Stimulated activated CD4-positive, alpha-beta T cell treated with anti-CD3 and anti-CD28 coated beads, Interleukin-4, amount 100 ng/mL, for 24 hours (primary cell): Measurements from ENCODE around the gene SSBP3.

Source experiments
- DNase-seq: peaks from one replicate; pipeline ENCODE4 v3.0.0-alpha.2; 2020

The SSBP3 gene

DNA sequence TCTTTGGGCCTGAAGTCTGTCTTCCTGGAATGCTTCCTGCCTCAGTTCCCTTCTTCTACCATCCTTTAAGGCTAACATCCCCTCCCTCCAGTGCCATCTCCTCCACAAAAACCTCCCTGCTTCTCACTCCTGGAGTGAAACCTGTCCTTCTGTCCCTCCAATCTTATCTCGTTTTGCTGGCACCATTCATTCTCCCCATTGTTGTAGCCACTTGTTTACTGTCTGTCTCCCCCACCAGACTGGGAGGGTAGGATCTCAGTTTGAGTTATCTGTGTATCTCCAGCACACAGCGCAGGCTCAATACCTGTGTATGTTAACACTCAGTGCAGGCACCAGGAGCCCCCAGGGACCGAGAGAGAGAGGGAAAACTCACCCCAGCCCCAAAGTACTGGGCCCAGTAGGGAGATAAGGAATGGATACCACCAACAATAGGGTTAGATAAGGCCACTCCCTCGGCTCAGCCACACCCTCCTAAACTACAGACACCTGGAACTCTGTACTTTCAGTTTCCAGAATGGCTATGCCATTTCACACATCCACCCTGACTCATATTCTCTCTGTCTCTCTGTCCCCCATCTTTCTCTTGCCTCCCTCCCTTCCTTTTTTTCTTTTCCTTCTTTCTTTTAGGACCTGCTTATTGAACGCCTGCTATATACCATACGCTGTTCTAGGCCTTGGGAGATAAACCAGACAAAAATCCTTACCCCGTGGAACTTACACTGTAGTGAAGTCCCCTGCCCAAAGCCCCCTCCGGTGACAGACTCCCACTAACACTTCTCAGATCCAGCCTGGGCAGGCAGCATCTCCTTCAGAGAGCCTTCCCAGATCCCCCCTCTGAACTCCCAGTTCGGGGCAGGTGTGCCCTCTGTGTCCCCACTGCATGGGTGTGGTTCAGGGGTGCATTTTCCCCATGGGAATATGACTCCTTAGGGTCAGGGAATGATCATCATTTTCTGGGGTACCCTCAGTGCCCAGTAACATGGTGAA is 3.3 kb upstream of the SSBP3 start:
- peak; percentile 33 for DNase-seq

DNA sequence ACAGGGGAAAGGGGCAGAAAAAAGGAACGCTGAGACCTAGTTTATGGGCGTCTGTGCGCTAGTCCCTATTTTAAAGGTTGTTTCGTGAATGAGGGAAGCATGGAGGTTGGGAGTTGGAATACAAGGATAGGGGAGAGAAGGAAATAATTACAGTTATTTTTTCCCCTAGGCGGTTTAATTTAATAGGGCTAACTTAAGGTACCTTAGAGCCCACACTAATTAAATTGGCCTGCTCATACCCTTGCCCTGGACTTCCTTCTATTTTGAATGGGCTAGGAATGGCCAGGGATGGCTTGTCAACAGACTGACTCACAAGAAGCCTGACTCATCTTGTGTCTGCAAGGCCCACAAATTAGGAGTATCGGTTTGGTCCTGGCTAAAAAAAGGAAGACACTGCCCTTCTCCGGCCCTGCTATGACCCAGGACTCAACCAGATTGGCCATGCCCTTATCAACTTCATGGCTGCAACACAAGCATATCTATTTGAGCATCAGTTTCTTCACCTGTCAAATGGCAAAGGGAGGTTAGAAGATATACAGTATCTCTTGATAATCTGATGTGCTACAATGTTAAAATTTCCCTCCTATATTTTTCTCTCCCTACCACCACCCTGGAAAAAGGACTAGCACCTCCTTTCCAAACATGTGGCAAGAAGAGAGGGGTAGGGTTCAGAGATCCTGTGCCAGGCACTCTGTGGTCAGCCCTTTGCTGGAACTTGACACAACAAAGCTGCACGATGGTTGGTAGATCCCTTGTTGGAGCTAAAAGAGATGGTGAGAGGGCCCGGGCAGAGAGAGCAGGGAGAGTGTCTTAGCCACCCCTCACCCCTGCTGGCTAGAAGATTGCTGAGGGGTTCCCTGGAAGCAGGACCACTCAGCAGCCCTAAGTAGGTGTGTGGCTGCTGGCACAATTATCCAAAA is 2.2 kb upstream of the SSBP3 start:
- DNase-seq = no peak

DNA sequence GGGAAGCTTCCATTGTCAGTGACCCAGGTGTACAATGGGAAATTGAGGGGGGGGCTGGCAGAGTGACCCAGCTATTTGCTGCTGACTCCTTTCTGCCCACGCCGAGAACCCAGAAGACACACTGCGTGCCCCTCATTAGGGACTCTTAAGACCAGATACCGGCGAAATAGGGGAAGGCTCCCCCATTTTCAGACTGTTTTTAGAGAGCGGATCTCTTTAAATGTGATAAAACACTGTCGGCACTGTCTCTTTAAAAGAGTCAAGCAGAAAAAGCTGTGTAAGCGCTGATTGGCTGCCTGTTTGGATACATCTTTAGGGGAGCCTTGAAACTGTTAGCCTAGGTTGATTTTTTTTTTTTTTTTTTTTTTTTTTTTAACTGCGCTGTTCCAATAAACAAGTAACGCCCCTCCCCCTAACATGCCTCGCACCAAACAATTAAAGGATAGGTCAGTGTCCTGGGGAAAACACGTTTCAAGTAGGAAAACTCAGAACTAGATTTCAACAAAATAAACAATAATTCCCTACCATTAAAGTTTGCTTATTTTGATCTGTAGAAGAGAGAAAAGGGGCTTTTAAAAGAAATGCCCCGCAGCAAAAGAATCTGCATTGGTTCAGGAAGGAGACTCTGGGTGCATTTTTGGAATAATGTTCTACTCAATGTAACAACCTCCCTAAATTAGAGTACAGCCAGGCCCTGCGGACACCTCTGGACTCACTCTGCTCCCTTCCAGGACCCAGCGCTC is 1.4 kb upstream of the SSBP3 start:
- peak; percentile 73 for DNase-seq

DNA sequence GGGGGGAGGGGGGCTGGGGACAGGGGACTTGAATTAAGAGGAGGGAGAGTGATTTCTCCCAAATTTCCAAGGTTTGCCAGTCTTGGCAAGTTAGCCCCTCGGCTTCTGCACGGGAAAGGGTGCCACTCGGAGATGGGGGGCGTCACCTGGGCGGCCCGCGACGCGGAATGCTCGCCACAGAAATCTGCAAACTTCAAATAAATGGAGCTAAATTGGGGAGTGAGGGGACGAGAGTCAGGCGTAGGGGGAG is 885 bp upstream of the SSBP3 start:
- no peak for DNase-seq

DNA sequence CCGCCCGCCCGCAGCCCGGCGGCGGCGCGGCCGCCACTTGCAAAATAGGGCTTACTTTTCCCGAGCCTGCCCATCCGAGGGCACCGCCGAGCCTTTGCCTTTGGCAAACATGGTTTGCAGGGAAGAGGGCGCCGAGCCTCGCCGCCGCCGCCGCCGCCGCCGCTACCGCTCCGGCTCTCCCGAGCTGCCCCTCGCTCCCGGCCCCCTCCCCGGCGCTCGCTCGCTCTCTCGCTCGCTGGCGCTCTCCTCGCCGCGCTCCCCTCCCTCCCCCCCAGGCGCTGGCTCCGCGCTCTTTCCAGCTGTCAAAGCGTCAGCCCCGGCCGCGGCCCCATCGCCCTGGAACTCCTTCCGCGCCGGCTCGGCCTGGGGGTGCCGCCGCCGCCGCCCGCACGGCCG is 298 bp downstream of the SSBP3 start:
- DNase-seq = no peak

DNA sequence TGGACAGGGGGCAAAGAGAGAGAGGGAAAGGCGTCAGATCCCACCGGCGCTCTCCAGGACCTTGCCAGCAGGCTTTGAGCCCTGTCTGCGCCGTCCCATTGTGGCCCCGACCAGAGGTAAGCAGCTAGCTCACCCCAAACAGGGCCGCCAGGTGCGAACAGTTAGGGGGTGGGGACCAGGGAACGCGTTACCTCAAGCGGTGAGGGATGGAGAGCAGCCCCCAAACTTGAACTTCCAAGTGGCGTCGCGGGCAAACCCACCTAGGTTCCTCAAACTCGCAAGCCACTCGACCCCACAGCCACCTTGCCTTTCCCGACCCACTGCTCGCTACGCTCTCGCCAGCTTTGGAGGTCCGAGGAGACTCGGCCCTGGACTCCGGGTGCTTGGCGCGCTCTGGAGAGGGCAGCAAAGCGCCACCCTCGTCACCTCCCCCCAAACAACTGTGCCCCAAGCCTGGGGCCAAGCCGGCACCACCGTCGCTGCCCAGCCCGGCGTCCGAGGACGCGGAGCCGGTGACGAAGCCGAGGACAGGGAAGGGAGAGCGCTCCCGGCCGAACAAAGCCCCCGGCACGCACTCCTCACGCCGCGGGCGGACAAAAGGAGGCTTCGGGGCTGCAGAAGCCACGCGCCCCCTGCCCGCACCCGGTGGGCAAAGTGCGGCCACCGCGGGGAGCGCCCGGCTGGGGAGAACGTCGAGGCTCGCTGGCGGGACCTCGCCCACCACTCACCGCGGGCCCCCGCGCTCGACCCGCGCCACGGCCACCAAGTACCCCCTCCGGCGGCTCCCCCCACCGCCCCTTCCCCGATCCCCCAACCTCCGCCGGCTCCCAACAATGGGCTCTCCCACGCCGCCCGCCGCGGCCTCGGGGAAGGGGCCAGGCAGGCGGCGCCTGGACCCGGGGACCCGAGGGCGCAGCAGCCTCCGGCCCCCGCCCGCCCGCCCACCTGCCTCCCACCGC is 976 bp downstream of the SSBP3 start:
- no peak for DNase-seq

DNA sequence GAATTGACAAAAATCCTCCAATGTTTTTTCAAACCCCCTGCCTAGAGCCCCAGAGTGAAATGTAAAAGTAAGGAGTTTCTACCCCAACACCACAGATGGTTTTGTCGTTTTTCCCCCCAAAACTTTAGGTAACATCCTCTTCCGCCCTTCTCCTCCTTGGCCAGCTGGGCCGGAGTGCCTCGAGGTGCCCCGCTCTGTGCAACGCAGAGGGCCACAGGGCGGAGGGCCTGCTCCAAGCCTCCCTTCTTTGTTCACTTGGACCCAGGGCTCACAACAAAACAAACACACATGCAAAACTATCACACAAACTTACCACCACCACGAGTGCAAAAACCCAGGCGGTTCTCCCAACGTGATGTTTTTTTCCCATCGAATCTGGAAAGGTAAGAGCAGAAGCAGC is 1.9 kb downstream of the SSBP3 start:
- no peak for DNase-seq

DNA sequence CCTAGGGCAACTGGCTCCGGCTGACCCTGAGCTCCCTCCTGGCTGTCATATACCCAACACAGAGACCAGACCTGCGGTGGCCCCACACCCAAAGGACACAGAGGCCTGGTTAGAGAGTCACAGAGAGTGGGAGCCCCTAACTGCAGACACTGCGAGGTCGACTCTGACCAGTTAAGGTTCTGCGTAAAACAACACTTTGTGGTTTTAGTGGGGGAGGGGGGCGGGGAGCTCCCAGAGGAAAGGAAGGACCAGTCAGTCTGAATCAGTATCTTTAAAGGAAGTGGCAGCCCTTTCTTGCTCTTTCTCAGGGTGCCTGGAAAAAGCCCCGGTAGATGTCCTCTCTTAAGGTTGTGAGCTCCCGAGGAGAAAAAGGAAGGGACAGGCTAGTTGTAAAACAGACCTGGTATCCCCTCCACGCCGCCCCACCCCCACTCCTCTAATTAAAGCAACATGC is 2.4 kb downstream of the SSBP3 start:
- DNase-seq = no peak

DNA sequence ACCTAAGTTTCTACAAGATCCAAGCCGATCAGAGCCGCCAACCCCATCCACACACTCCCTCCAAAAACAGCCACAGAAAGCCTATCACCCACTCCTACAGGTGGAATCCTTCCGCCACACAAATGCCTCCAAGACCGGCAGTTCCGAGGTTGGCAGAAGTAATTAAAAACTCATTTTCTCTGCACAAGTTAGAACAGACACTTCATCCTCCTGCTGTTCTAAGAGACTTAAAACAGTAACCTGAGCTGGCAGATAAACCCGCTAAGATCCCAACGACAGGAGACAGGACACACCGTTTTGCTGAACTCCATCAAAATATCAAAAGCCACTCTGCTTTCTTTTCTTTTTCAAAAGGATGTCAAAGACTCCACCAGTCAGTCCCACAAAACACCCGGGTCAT is 2.8 kb downstream of the SSBP3 start:
- DNase-seq = no peak

DNA sequence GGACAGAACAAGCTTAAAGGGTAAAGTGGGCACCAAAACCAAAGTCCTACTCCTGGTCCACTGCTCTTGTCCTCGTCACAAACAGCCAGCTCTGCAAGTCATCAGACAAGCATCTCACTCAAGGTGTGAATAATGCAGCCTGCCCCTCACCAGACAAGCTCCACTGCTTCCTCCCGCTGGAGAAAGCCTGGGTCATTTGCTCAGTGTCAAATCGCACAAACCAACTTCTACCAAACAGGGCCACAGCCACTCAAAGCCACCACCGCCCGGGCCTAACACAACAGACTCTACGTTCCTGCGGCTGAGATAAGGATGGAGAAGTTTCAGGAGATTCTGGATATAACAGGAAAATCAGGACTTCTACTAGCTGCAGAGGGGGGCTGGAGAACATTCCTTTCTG is 3.3 kb downstream of the SSBP3 start:
- no peak for DNase-seq

DNA sequence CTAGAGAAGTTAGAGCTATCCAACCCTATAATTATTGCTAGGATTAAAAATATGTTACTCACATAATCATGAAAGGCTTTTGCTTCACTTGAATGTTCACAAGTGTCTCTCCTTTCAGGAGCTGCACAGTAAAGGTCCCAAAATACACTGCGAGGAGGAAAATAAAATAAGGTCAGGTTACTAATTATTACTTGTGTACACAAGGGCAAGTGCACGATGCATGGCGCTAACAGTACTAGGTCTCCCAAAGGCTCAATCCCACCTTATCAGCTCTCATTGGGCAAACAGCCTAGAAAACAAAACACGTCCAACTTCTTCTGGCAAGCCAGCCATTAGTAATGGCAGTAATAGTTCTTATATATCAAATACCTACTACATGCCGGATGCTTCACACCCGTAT is 4.4 kb downstream of the SSBP3 start:
- no peak for DNase-seq

DNA sequence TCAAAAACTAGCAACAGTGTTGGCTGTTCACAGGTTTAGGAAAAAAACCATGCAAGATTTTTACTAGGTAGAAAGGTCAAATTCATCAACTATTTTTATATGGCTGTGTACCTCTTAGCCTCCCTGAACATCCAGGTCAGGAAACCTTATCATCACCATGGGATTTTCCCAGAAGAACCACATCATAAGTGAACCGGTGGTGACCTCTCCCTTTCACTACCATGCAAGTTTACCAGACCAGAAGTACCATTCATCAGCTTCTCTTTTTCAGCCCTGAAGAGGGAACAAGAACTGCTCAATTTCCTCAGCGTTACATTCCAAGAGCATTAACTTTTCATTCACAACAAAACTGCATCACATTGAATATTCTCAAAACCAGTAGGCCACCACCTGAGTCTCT is 5.9 kb downstream of the SSBP3 start:
- DNase-seq = peak; percentile 38

DNA sequence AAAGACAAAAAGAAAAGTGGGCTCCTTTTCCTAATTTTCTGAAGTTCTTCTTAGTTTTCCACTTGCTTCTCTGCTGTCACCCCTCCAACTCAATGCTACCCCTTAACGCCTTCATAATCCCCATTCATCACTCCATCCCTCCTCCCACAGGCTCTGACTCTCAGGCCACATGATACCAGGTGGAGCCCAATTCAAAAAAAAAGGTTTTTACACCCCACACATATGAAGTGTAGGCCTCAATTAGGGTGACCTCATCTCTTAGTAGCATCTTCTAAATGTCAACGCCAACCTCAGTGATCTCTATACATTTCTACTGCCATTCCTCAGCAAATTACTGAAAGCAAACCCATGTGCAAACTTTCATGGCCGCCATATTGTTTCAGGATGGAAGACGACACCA is 6.4 kb downstream of the SSBP3 start:
- DNase-seq = no peak

DNA sequence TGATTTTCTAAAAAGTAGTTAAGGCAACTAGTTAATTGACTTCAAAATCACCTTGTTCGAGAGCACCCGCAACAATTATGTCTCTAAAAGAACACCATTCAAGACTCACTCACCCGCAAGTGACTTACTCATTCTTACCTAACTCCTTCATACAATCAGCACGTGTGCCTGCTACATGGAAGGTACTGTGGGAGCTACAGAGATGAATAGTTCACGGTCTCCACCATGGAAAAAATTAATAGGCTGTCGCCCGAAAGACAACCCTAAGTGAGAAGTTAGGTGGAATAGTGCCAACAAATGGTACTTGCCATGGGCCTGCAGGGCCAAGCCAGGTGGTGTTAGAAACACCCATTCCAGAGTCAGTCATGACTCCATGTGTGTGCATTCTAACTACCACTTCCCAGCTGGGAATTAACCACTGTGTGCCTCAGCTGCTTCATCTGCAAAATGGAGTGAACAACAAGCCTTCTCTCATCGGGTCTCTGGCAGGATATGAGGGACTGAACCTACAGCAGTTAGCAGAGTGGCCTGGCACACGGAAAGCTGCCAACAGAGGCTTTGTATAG is 7.1 kb downstream of the SSBP3 start:
- peak; percentile 49 for DNase-seq

DNA sequence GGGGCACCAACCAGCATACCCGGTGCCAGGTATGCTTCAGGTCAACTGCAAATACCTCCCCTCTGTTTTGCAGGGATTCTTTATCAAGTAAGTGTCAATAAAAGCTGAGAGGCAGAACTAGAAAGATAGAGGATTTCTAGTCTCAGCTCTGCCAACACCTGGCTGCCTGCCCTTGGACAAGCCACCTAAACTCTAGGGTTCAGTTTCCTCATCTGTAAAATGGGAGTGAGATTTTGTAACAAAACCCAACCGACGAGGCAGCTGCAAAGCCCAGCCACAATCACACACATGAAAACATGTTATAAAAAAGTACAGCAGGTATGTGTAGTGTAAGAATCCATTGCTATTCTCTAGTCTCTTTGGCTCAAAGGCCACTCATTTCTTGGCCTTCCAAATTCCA is 8.2 kb downstream of the SSBP3 start:
- no peak for DNase-seq

DNA sequence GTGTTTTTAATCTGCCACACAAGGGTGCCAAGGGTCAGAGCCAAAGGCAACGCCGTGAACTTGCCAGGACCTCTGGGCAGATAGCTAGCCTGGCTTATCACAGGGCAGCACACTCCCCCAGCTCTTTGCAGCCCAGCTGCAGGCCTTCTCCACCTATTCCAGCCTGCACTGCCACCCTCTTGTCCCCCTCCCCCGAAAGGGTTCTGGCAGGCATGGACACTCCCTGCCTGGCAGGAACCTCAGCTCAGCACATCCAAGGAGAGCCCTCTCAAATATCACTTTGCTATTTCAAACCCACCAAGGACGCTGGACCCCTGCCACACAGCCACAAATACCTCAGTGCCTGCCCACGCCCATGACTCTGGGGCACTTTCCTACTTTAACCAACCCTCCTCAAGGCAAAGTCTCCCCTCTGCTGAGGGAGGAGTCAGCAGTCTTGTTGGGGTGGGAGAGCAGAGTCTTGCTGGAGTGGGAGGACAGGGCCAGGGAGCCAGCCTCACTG is 9.1 kb downstream of the SSBP3 start:
- no peak for DNase-seq

DNA sequence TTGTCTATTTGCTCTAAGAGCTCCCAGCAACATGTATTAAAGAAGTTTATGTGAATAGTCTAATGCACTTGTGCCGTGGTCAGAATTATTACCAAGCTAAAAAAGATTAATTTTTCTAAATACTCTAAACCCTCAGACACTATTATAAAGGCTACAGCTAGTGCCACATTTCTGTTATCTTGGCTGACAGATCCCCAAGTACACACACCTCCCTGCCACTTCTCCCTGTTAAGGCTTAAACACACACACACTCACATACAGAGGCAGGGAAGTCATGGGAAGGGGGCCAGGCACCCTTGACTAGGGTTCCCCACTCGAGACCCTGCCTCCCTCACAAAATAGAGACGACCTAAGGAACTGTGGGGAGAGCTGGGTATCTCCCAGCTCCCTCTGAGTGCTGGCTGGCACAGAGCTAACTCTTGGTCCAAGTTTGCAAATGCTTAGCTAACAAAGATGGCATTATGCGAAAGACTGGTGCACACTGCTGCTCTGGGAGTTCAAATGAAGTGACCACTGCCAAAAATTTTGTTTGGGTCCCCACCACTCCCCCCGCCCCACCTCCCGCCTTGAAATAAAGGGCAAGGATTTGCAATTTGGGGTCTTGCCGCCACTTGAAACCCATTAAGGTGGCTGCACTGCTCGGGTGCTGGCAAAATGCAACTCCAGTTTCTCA is 9.8 kb downstream of the SSBP3 start:
- DNase-seq = no peak

DNA sequence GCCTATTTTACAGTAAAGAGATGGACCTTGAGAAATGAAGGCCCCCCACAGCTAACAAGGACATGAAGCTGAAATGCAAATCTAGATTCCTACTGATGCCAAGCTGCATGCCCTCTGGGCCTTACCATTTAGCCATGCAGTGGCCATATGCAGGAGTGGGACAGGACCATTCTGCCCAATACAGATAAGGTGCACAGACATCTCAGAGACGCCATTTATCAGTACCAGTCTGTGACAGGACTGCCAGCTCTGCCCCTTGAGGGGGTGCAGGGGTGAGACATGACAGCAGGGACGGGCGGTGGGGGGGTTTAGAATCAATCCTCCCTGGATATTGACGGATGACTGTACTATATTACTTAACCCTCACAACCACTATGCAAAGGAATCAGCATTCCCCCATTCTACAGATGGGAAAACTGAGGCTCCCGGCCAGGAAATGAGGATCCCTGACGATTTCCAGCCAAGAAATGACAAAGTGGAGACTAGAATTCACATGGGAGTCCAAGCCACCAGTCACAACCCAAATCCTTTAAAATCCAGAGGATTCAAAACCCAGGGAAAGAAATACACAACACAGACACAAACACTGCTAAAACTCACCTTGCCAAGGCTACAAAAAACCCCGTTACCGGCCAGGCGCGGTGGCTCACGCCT is 10.8 kb downstream of the SSBP3 start:
- DNase-seq = no peak

DNA sequence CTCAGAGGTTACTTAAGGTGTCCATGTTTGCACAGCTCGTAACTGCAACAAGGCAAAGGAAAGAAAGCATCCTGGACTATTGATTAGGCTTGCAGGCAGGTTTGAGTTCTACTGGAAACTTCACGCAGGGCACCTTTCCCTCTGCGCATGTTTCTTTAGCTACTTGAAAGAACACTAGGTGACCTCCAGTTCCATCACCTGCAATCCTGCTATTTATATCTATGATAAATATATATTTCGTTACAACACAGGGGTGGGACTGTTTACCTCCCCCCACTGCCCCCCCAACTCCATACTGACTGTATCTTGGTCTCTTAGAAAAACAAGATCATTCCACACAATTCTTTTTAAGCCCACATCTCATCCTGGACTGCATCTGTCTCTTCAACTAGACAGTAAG is 12.1 kb downstream of the SSBP3 start:
- no peak for DNase-seq

DNA sequence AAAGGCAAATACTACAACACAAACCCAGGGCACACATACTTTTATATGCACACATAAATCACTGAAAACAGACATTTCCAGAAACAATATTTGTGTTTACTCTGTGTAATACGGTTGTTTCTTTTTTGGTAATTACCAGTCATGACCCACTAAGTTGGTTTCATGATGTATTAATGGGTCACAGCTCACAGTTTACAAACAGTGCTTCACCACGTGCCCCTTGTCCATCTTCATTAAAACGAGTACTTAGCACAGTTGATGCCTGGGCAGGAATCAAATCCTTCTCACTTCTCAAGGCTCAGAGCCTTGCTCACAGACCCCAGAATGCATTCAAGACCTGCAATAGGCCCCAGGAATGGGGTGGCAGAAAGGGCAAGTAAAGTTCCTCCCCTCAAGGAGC is 13.8 kb downstream of the SSBP3 start:
- DNase-seq = no peak
